Measurements from ENCODE around the gene HOXA11.

DNA sequence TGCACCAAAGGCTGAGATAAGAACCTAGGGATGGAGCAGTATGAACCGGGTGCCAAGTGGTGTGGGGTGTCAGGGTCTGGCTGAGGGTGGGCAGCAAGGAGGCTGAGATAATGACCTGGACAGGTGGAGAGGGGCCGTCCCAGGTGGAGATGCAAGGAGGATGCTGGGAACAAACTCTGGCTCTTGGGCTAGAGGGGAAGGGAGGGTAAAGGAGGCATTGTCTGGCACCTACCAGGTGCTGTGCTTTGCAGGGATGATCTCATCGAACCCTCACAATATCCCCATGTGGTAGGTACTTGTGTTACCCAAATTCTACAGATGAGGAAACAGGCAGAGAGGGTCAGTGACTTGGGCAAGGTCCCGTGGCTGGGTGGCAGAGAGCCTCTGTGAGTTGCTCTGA, 34.8 kb upstream of the HOXA11 start:
- TF ChIP-seq ZBTB21 (CRISPR knock-in tag; IDR thresholded peaks at IDR 0.05; ENCODE audit: borderline replicate concordance) (no peak), CTCF (IDR thresholded peaks at IDR 0.05) (no peak), SMAD3 (CRISPR knock-in tag; IDR thresholded peaks at IDR 0.05; ENCODE audit: borderline replicate concordance) (no peak), NFE2L1 (CRISPR knock-in tag; IDR thresholded peaks at IDR 0.05) (no peak), E2F4 (CRISPR knock-in tag; IDR thresholded peaks at IDR 0.05; ENCODE audit: borderline replicate concordance, low read depth) (no peak), ZNF232 (CRISPR knock-in tag; IDR thresholded peaks at IDR 0.05) (no peak), ZNF121 (CRISPR knock-in tag; IDR thresholded peaks at IDR 0.05) (no peak), FOXK1 (CRISPR knock-in tag; IDR thresholded peaks at IDR 0.05) (no peak), FOXJ3 (CRISPR knock-in tag; IDR thresholded peaks at IDR 0.05; ENCODE audit: borderline replicate concordance) (no peak), CREM (CRISPR knock-in tag; IDR thresholded peaks at IDR 0.05) (no peak)
- TF ChIP-seq, protein P1, sequence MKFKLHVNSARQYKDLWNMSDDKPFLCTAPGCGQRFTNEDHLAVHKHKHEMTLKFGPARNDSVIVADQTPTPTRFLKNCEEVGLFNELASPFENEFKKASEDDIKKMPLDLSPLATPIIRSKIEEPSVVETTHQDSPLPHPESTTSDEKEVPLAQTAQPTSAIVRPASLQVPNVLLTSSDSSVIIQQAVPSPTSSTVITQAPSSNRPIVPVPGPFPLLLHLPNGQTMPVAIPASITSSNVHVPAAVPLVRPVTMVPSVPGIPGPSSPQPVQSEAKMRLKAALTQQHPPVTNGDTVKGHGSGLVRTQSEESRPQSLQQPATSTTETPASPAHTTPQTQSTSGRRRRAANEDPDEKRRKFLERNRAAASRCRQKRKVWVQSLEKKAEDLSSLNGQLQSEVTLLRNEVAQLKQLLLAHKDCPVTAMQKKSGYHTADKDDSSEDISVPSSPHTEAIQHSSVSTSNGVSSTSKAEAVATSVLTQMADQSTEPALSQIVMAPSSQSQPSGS (CRISPR knock-in tag; IDR thresholded peaks at IDR 0.05; ENCODE audit: borderline replicate concordance, low read depth), result no peak
- TF ChIP-seq, protein P2, sequence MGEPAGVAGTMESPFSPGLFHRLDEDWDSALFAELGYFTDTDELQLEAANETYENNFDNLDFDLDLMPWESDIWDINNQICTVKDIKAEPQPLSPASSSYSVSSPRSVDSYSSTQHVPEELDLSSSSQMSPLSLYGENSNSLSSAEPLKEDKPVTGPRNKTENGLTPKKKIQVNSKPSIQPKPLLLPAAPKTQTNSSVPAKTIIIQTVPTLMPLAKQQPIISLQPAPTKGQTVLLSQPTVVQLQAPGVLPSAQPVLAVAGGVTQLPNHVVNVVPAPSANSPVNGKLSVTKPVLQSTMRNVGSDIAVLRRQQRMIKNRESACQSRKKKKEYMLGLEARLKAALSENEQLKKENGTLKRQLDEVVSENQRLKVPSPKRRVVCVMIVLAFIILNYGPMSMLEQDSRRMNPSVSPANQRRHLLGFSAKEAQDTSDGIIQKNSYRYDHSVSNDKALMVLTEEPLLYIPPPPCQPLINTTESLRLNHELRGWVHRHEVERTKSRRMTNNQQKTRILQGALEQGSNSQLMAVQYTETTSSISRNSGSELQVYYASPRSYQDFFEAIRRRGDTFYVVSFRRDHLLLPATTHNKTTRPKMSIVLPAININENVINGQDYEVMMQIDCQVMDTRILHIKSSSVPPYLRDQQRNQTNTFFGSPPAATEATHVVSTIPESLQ (CRISPR knock-in tag; IDR thresholded peaks at IDR 0.05), result no peak
- TF ChIP-seq, protein P3, sequence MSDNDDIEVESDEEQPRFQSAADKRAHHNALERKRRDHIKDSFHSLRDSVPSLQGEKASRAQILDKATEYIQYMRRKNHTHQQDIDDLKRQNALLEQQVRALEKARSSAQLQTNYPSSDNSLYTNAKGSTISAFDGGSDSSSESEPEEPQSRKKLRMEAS (CRISPR knock-in tag; IDR thresholded peaks at IDR 0.05), result no peak

Data from WTC11 (cell line).